Smooth muscle cell (in vitro differentiated cells): ENCODE results near the gene PODXL2. TPM values are rescaled to one million over a fixed set of nuclear protein-coding genes. Genes with fewer than 3 reads are reported as not detected.

Source experiments
- DNase-seq: peaks from one replicate; lab custom pipeline; 2025; ENCODE audit not compliant: unreplicated experiment; lab: John Stamatoyannopoulos, UW
- H2AFZ ChIP-seq: fragments of 200-600 bp; sonication (generic); 2 replicates; pipeline ENCODE4 v1.6.0; 2016; ENCODE audit warnings: antibody characterized with exemption, low read depth, mild to moderate bottlenecking
- H3F3A ChIP-seq: fragments of 200-600 bp; sonication (generic); 2 replicates; pipeline ENCODE4 v1.6.0; 2017; ENCODE audit warnings: antibody characterized with exemption, low read depth
- H3K27ac ChIP-seq: fragments of 200-600 bp; sonication (generic); 2 replicates; pipeline ENCODE4 v1.5.1; 2016; ENCODE audit warnings: low read depth, mild to moderate bottlenecking
- H3K27me3 ChIP-seq: fragments of 200-600 bp; sonication (generic); 2 replicates; pipeline ENCODE4 v1.6.1; 2016; ENCODE audit warnings: low read depth, mild to moderate bottlenecking
- H3K36me3 ChIP-seq: fragments of 200-600 bp; sonication (generic); 2 replicates; pipeline ENCODE4 v1.5.1; 2016; ENCODE audit warnings: low read depth
- H3K4me1 ChIP-seq: fragments of 200-600 bp; sonication (generic); 2 replicates; pipeline ENCODE4 v1.5.1; 2016; ENCODE audit warnings: low read depth
- H3K4me2 ChIP-seq: fragments of 200-600 bp; sonication (generic); 2 replicates; pipeline ENCODE4 v1.6.0; 2016; ENCODE audit warnings: mild to moderate bottlenecking
- H3K4me3 ChIP-seq: fragments of 200-600 bp; sonication (generic); 2 replicates; pipeline ENCODE4 v1.5.1; 2016; ENCODE audit warnings: mild to moderate bottlenecking
- H3K79me2 ChIP-seq: fragments of 200-600 bp; sonication (generic); 2 replicates; pipeline ENCODE4 v1.6.0; 2016; ENCODE audit warnings: low read depth, mild to moderate bottlenecking
- H3K9ac ChIP-seq: fragments of 200-600 bp; sonication (generic); 2 replicates; pipeline ENCODE4 v1.6.0; 2016; ENCODE audit warnings: low read depth
- H3K9me3 ChIP-seq: fragments of 200-600 bp; sonication (generic); replicated peaks from 2 replicates; pipeline ENCODE4 v1.5.1; 2016; ENCODE audit warnings: low read depth
- H4K20me1 ChIP-seq: fragments of 200-600 bp; sonication (generic); 2 replicates; pipeline ENCODE4 v1.6.0; 2016; ENCODE audit warnings: low read depth
- CTCF ChIP-seq: fragments of 200-600 bp; sonication (generic); IDR thresholded peaks from 2 replicates; pipeline ENCODE4 v1.5.1; 2017; ENCODE audit warnings: borderline replicate concordance, mild to moderate bottlenecking, antibody characterized with exemption; ENCODE audit not compliant: insufficient read depth, poor library complexity, severe bottlenecking
- WGBS: methylation state at CpG from one replicate; pipeline ENCODE4 v1.1.7; 2016; ENCODE audit warnings: low lambda C conversion rate; 5-methylcytosine and 5-hydroxymethylcytosine counted together
- polyA plus RNA-seq: library from polyadenylated mRNA; unstranded; fragments of >200 nt; fragmentation: Nextera tagmentation; extraction: Ambion mirVana; gene quantifications from 2 replicates; pipeline ENCODE4 v1.2.1, GENCODE V29; 2016
- total RNA-seq: library from RNA; depleted of rRNA; stranded (reverse); fragments of >200 nt; gene quantifications from 2 replicates; pipeline ENCODE4 v1.2.3, GENCODE V29; 2014

PODXL2 gene
- total and polyA plus RNA-seq, 2 experiments from 2014 or later: 4.1 to 9.7 TPM

- H3K27me3 ChIP-seq: no peaks in the 10 kb centered on the region
- no peaks in the 10 kb centered on the region for H3K9me3 ChIP-seq
- H3K9ac ChIP-seq: no peak overlapping the region
- no peak for DNase-seq
- no peak overlapping the region for H3K4me2 ChIP-seq
- no peaks in the 10 kb centered on the region for H3F3A ChIP-seq
- H3K27ac ChIP-seq: no peak overlapping the region
- no peaks in the 10 kb centered on the region for H4K20me1 ChIP-seq
- no peak for TF ChIP-seq CTCF
- no peaks in the 10 kb centered on the region for H3K4me1 ChIP-seq
- no peak overlapping the region for H2AFZ ChIP-seq
- H3K79me2 ChIP-seq: no peaks in the 10 kb centered on the region
- WGBS: 96% methylated on average over 17 of the region's 17 CpGs
- H3K36me3 ChIP-seq: no peaks in the 10 kb centered on the region
- H3K4me3 ChIP-seq: no peak overlapping the region
Observed at GRCh38 chr3:127606981-127607595, 21.9 kb upstream of the PODXL2 start.

GRCh38 chr3:127607675-127608361 is 21.2 kb upstream of the PODXL2 start:
- Histone ChIP-seq H3K27ac (no peak overlapping the region), H3F3A (no peaks in the 10 kb centered on the region), H3K79me2 (no peaks in the 10 kb centered on the region), H3K27me3 (no peaks in the 10 kb centered on the region), H3K4me2 (no peak overlapping the region), H3K9me3 (no peaks in the 10 kb centered on the region), H3K9ac (no peak overlapping the region), H2AFZ (no peak overlapping the region), H4K20me1 (no peaks in the 10 kb centered on the region), H3K4me3 (no peak overlapping the region), H3K36me3 (no peaks in the 10 kb centered on the region), H3K4me1 (no peaks in the 10 kb centered on the region)
- 92% methylated on average over 7 of the region's 7 CpGs for WGBS
- TF ChIP-seq CTCF: no peak
- no peak for DNase-seq

GRCh38 chr3:127608362-127608718 is 20.6 kb upstream of the PODXL2 start:
- 98% methylated on average over 14 of the region's 14 CpGs for WGBS

More at GRCh38 chr3:127608362-127608718, 20.6 kb upstream of the PODXL2 start:
- Histone ChIP-seq H3F3A (no peaks in the 10 kb centered on the region), H3K4me1 (no peaks in the 10 kb centered on the region), H3K4me2 (no peak overlapping the region), H3K4me3 (no peak overlapping the region), H3K27me3 (no peaks in the 10 kb centered on the region), H3K9ac (no peak overlapping the region), H3K36me3 (no peaks in the 10 kb centered on the region), H4K20me1 (no peaks in the 10 kb centered on the region), H3K9me3 (no peaks in the 10 kb centered on the region), H3K27ac (no peak overlapping the region), H2AFZ (no peak overlapping the region), H3K79me2 (no peaks in the 10 kb centered on the region)
- no peak for DNase-seq
- no peak for TF ChIP-seq CTCF
